Right atrium auricular region (tissue), 2 donors: ENCODE measurements around the gene METTL23. TPM values are rescaled to one million over a fixed set of nuclear protein-coding genes. Genes with fewer than 3 reads are reported as not detected.
"Not testable (repeated sequence)": the region's sequence is repeated elsewhere in the genome, so short reads cannot be mapped to it uniquely, and the experiment has no call there.

Source experiments
- DNase-seq: peaks from one replicate; pipeline ENCODE4 v3.0.0-alpha.2; 2019; ENCODE audit warnings: low spot score
- H3K27ac ChIP-seq, 2 donors: fragments of 200-600 bp; sonication (generic); 1 replicate in 1 of 2; 2 replicates in 1 of 2; pipeline ENCODE4 v1.5.1; 2016 to 2019
- H3K27me3 ChIP-seq, 2 donors: fragments of 200-600 bp; sonication (generic); one replicate each; pipeline versions ENCODE4 v1.5.1 to v1.6.0; 2017 to 2019
- H3K36me3 ChIP-seq: fragments of 200-600 bp; sonication (generic); one replicate; pipeline ENCODE4 v1.5.1; 2016
- H3K4me1 ChIP-seq, 2 donors: fragments of 200-600 bp; sonication (generic); one replicate each; pipeline versions ENCODE4 v1.5.1 to v1.6.0; 2017 to 2019
- H3K4me3 ChIP-seq, 2 donors: fragments of 200-600 bp; sonication (generic); 1 replicate in 1 of 2; 2 replicates in 1 of 2; pipeline ENCODE4 v1.5.1; 2017 to 2019; ENCODE audit warnings: mild to moderate bottlenecking in 1 of 2, moderate library complexity in 1 of 2
- H3K9me3 ChIP-seq, 2 donors: fragments of 200-600 bp; sonication (generic); one replicate each; pipeline ENCODE4 v1.5.1; 2019
- total RNA-seq, 2 donors: library from RNA; depleted of rRNA; stranded (reverse); fragments of >200 nt; gene quantifications; one replicate each; pipeline ENCODE4 v1.1.0, GENCODE V29; 2016
- TF ChIP-seq, protein P1 (sequence below), 2 donors: fragments of 200-600 bp; sonication (generic); IDR thresholded peaks; one replicate each; pipeline ENCODE4 v1.5.1; 2019; ENCODE audit warnings: antibody characterized with exemption in 2 of 2

The METTL23 gene
- total RNA-seq, 2 donors from 2014 or later: 22.6 to 26.8 TPM

GRCh38 chr17:76697702-76698465 lies 28.8 kb upstream of the METTL23 start:
- Histone ChIP-seq H3K4me3 (peak overlapping the region in 1 of 2 donors; percentile 2), H3K9me3 (no peaks in the 10 kb centered on the region), H3K36me3 (no peaks in the 10 kb centered on the region), H3K27ac (peak overlapping the region; percentile 93 to 98), H3K4me1 (peaks cover 0 to 100% of the 10 kb centered on the region in 2 donors), H3K27me3 (no peaks in the 10 kb centered on the region)
- no peak for DNase-seq
- TF ChIP-seq, protein P1, sequence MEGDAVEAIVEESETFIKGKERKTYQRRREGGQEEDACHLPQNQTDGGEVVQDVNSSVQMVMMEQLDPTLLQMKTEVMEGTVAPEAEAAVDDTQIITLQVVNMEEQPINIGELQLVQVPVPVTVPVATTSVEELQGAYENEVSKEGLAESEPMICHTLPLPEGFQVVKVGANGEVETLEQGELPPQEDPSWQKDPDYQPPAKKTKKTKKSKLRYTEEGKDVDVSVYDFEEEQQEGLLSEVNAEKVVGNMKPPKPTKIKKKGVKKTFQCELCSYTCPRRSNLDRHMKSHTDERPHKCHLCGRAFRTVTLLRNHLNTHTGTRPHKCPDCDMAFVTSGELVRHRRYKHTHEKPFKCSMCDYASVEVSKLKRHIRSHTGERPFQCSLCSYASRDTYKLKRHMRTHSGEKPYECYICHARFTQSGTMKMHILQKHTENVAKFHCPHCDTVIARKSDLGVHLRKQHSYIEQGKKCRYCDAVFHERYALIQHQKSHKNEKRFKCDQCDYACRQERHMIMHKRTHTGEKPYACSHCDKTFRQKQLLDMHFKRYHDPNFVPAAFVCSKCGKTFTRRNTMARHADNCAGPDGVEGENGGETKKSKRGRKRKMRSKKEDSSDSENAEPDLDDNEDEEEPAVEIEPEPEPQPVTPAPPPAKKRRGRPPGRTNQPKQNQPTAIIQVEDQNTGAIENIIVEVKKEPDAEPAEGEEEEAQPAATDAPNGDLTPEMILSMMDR (IDR thresholded peaks at IDR 0.05): no peak

DNA sequence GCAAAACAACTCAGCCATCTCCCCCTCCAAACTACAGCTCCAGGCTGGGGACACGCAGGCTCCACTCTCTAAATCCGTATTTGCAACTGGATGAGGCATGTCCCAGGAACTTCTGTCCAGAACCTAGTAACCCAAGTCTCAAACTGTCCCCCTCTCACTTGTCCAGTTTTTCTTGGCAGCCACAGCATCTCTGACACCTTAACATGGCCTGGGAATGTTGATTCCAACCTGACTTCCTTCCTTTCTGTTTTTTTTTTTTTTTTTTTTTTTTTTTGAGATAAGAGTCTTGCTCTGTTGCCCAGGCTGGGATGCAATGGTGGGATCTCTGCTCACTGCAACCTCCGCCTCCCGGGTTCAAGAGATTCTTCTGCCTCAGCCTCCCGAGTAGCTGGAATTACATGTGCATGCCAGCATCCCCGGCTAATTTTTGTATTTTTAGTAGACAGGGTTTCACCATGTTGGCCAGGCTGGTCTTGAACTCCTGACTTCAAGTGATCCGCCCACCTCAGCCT lies 28.1 kb upstream of the METTL23 start:
- peaks cover 0 to 100% of the 10 kb centered on the region in 2 donors for H3K4me1 ChIP-seq
- not testable (repeated sequence) for H3K27me3 ChIP-seq

DNA sequence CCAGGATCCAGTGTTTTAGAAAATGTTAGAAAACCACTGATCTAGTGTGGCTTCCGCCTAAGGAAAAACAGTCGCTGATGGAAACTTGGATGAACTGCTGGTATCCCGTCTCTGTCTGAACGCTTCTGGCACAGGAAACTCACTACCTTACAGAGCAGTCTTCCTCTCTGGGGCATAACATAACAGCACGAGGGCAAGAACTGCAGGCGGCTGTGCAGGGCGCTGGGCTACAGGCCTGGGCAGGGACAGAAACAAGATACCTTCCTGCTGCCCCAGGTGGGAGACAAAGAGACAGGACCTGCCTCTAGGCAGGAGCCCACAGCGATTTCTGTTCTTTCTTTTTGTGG lies 26.4 kb upstream of the METTL23 start:
- Histone ChIP-seq H3K27me3 (no peaks in the 10 kb centered on the region), H3K9me3 (no peaks in the 10 kb centered on the region), H3K4me3 (peak overlapping the region; percentile 31 to 38), H3K27ac (peak overlapping the region; percentile 93 to 98), H3K36me3 (no peaks in the 10 kb centered on the region), H3K4me1 (peaks cover 0 to 94% of the 10 kb centered on the region in 2 donors)
- TF ChIP-seq, protein P1 (IDR thresholded peaks at IDR 0.05): no peak
- DNase-seq: no peak

More for the DNA sequence above, 28.1 kb upstream of the METTL23 start:
- not testable (repeated sequence) for H3K9me3 ChIP-seq, H3K36me3 ChIP-seq, DNase-seq
- peak overlapping the region in 1 of 2 donors; percentile 2 for H3K4me3 ChIP-seq
- H3K27ac ChIP-seq: peak overlapping the region; percentile 93 to 98

- H3K4me3 ChIP-seq: peak overlapping the region; percentile 31 to 38
- no peaks in the 10 kb centered on the region for H3K36me3 ChIP-seq
- peaks cover 0 to 94% of the 10 kb centered on the region in 2 donors for H3K4me1 ChIP-seq
Measured at GRCh38 chr17:76700617-76701470, 25.8 kb upstream of the METTL23 start.

DNA sequence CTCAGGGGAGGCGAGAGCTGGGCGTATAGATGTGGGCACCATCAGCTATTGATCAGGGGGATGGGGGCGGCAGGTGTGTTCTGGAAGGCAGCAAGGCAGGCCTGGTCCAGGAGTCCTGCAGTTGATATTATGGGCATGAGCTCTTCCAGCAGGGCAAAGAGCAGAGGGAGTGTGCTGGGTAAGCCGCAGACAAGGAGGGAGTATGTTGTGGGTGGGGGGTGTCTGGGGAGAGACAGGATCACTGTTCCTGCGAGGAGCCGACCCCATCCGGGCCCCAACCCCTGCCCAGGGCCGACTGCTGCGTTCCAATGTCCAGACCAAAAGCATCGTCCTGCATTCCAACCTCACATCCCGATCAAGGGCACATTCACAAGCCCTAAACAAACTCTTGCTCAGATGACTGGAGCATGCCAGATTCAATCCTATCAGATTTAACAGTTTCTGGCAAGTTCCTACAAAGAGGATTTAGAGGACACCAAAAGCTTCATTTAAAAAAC lies 25.1 kb upstream of the METTL23 start:
- H3K27me3 ChIP-seq: no peaks in the 10 kb centered on the region
- no peaks in the 10 kb centered on the region for H3K9me3 ChIP-seq
- H3K27ac ChIP-seq: peak overlapping the region; percentile 93 to 98
- H3K4me3 ChIP-seq: peak overlapping the region in 1 of 2 donors; percentile 38
- peaks cover 0 to 90% of the 10 kb centered on the region in 2 donors for H3K4me1 ChIP-seq
- TF ChIP-seq, protein P1 (IDR thresholded peaks at IDR 0.05): no peak
- H3K36me3 ChIP-seq: no peaks in the 10 kb centered on the region
- no peak for DNase-seq

More at GRCh38 chr17:76700617-76701470, 25.8 kb upstream of the METTL23 start:
- Histone ChIP-seq H3K27ac (peak overlapping the region; percentile 93 to 98), H3K27me3 (no peaks in the 10 kb centered on the region), H3K9me3 (no peaks in the 10 kb centered on the region)
- TF ChIP-seq, protein P1 (IDR thresholded peaks at IDR 0.05): no peak
- DNase-seq: peak; percentile 92

GRCh38 chr17:76702076-76702475 lies 24.6 kb upstream of the METTL23 start:
- no peak for DNase-seq
- TF ChIP-seq, protein P1 (IDR thresholded peaks at IDR 0.05): no peak
- no peak overlapping the region for H3K4me3 ChIP-seq
- H3K9me3 ChIP-seq: no peaks in the 10 kb centered on the region
- peak overlapping the region; percentile 93 to 98 for H3K27ac ChIP-seq
- H3K36me3 ChIP-seq: no peaks in the 10 kb centered on the region
- no peaks in the 10 kb centered on the region for H3K27me3 ChIP-seq
- peaks cover 0 to 90% of the 10 kb centered on the region in 2 donors for H3K4me1 ChIP-seq
